Putamen (tissue), 1 donor: ENCODE data around the gene ITLN2.
"Not testable (repeated sequence)": the region's sequence is repeated elsewhere in the genome, so short reads cannot be mapped to it uniquely, and the experiment has no call there.

Source experiments
- DNase-seq: peaks from one replicate; pipeline ENCODE4 v3.0.0-alpha.2; 2016; ENCODE audit warnings: low spot score

The ITLN2 gene

DNA sequence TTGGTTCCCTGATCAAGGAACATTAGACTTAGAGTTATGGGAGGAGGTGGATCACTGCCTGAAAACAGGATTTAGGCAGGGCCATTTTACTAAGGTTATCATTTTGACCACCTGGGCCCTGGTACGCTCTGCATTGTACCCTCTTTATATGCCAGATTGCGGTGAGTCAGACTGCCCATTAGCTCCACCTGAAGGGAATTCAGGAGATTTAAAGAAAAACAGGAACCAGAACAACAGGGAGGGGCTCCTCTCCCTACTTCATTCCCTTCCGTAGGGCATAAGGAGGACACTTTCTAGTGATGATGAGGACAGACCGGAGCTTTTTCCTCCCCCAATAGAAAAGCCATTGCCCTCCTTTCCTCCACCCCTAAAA lies 49.0 kb downstream of the ITLN2 start:
- no peak for DNase-seq

DNA sequence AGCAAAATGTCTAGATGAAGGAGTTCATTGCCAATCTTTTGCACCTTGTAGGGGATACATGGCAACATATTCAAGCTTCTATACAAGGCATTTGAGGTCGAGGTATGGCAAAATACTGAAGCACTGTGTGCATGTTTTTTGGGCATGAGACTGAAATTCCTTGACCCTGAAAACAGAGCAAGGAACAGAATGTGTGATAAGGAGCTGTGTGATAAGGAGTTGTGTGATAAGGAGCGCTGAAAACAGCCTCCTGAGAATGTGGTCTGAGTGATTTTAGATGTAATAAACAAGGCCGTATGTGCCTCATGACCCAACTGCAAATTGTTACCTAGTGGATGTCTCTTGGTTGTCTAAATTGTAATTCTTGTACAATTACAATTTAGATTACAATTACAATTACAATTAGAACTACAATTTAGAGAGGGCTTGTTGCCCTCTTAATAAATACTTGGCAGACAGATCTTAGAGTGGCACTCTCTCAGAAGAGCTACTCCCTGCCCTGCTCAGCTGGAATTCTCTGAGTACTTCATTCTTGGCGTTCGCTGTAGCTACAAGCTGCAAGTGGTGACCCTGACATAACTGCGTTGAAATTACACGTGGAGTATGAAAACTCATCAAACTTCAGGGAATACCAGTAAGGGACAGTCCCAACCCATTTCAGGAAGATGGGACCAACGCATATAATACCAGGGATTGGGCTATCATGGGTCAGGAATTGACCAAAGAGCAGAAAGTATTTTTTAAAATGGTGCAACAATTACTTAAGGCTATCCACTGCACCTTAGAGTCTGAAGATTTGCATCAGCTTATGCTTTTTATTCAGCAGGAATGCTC lies 49.6 kb downstream of the ITLN2 start:
- no peak for DNase-seq

DNA sequence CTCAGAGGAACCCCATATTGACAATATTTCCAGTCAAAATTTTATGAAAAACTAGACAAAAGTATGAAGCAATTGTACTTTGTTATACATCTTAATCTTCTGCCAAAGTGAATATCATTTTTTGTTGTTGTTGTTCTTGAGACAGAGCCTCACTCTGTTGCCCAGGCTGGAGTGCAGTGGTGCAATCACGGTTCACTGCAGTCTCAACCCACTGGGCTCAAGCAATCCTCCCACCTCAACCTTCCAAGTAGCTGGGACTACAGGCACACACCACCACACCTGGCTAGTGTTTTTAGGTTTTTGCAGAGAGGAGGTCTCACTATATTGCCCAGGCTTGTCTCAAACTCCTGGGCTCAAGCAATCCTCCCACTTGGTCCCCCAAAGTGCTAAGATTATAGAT lies 52.4 kb downstream of the ITLN2 start:
- DNase-seq, result not testable (repeated sequence)

DNA sequence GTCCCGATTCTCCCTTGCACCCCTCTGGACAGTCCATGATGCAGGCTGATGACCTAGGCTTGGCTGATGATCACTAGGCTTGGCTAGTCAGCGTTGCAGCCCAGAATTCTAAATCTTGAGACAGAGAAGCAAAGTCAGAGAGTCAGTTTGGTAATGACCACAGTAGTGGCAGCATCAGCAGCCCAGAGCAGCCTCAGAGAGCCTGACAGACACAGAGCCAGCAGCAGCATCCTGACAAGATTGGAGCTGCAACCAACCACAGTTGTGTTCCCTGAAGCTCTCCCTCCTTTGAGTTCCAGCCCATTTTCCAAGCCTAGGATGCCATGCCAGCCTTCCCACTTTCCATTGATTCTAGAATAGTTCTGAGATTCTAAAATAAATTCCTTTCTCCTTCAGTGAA lies 52.8 kb downstream of the ITLN2 start:
- DNase-seq, result no peak

DNA sequence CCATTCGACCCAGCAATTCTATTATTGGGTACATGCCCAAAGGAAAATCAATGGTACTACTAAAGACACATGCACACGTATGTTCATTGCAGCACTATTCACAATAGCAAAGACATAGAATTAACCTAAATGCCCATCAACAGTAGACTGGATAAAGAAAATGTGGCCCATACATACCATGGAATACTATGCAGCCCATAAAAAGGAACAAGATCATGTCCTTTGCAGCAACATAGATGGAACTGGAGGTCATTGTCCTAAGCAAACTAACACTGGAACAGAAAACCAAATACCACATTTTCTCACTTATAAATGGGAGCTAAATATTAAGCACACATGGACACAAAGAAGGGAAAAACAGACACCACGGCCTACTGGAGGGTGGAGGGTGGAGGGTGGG lies 53.9 kb downstream of the ITLN2 start:
- DNase-seq, result not testable (repeated sequence)
